HCT116 (cell line): Measurements from ENCODE around the gene NT5C2. TPM values are rescaled to one million over a fixed set of nuclear protein-coding genes. Genes with fewer than 3 reads are reported as not detected.

Experiments
- ATAC-seq: fragments of 200-7000 bp; cut with Tn5 transposase; 2 replicates; pipeline ENCODE4 v1.9.1; 2020; ENCODE audit warnings: mild to moderate bottlenecking, moderate library complexity
- BruUV-seq: library from RNA; stranded (reverse); fragments of 400-500 nt; replicated peaks from 2 replicates; lab custom pipeline; 2021; lab: Mats Ljungman, UMichigan
- CTCF ChIA-PET: fragments of 300-600 bp; sonication (Branson Sonifier 250); formaldehyde crosslinking; loops from one replicate; lab custom pipeline; 2021; ENCODE audit warnings: antibody characterized with exemption; lab: Charles Lee
- POLR2A ChIA-PET: fragments of 300-600, 350-600 bp; sonication (Branson Sonifier 250); formaldehyde crosslinking; loops from one replicate; lab custom pipeline; 2021; ENCODE audit warnings: antibody characterized with exemption; lab: Charles Lee
- RAD21 ChIA-PET, 2 experiments: fragments of 300-600 bp; sonication (Branson Sonifier 250); formaldehyde crosslinking; loops; one replicate each; lab custom pipeline; 2023; ENCODE audit warnings: low total read pairs in 2 of 2; ENCODE audit not compliant: uncharacterized antibody in 2 of 2, unreplicated experiment in 2 of 2, low non-redundant PET in 1 of 2; lab: Charles Lee
- DNase-seq: peaks from one replicate; pipeline ENCODE4 v3.0.0-alpha.2; 2010; ENCODE audit warnings: low read depth, low spot score
- H2AFZ ChIP-seq: fragments of 200-600 bp; shearing (Covaris generic), sonication (generic); 2 replicates; pipeline ENCODE4 v1.6.1; 2017; ENCODE audit warnings: low read depth, mixed run types, mixed read lengths, antibody characterized with exemption, low read length; ENCODE audit not compliant: poor library complexity, severe bottlenecking
- H3K27ac ChIP-seq: 2 replicates; pipeline ENCODE4 v1.5.1; 2012; ENCODE audit warnings: low read depth, low read length
- H3K27me3 ChIP-seq: fragments of 200-600 bp; sonication (generic); 2 replicates; pipeline ENCODE4 v1.6.1; 2016; ENCODE audit warnings: mixed run types, low read length, mixed read lengths; ENCODE audit not compliant: insufficient read depth
- H3K36me3 ChIP-seq, 2 experiments: fragments of 200-500 bp in 1 of 2; fragments of 200-600 bp in 1 of 2; sonication (Bioruptor generic) in 1 of 2; sonication (generic) in 1 of 2; 2 replicates each; pipeline versions ENCODE4 v1.5.1 to v1.6.1; 2014 to 2016; ENCODE audit warnings: low read length in 2 of 2, inconsistent platforms in 1 of 2, mixed read lengths in 1 of 2, mixed run types in 1 of 2; ENCODE audit not compliant: insufficient read depth in 2 of 2, control insufficient read depth in 1 of 2
- H3K4me1 ChIP-seq, 2 experiments: fragments of 200-600 bp in 1 of 2; sonication (generic) in 1 of 2; 2 replicates each; pipeline versions ENCODE4 v1.5.1 to v1.6.1; 2012 to 2017; ENCODE audit warnings: low read length in 2 of 2, inconsistent platforms in 1 of 2, mild to moderate bottlenecking in 1 of 2, mixed read lengths in 1 of 2, mixed run types in 1 of 2, moderate library complexity in 1 of 2; ENCODE audit not compliant: insufficient read depth in 2 of 2, control insufficient read depth in 1 of 2
- H3K4me2 ChIP-seq: fragments of 200-600 bp; sonication (generic); 2 replicates; pipeline ENCODE4 v1.6.1; 2017; ENCODE audit warnings: mixed run types, low read length, mixed read lengths
- H3K4me3 ChIP-seq, 2 experiments: fragments of 200-600 bp in 1 of 2; sonication (generic) in 1 of 2; replicated peaks in 1 of 2; 2 replicates each; pipeline ENCODE4 v1.5.1; 2011 to 2016; ENCODE audit warnings: low read length in 2 of 2, control low read depth in 1 of 2, low read depth in 1 of 2, mild to moderate bottlenecking in 1 of 2, mixed read lengths in 1 of 2, mixed run types in 1 of 2
- H3K79me2 ChIP-seq: fragments of 200-600 bp; sonication (generic); 2 replicates; pipeline ENCODE4 v1.6.1; 2017; ENCODE audit warnings: mild to moderate bottlenecking, mixed run types, low read length, moderate library complexity, mixed read lengths; ENCODE audit not compliant: insufficient read depth
- H3K9ac ChIP-seq: fragments of 200-600 bp; sonication (generic); 2 replicates; pipeline ENCODE4 v1.6.1; 2016; ENCODE audit warnings: low read length, mixed read lengths
- H3K9me2 ChIP-seq: fragments of 200-600 bp; sonication (generic), shearing (Covaris generic); 2 replicates; pipeline ENCODE4 v1.6.1; 2017; ENCODE audit warnings: mixed run types, mild to moderate bottlenecking, moderate library complexity; ENCODE audit not compliant: insufficient read depth
- H3K9me3 ChIP-seq, 2 experiments: fragments of 200-500 bp in 1 of 2; fragments of 200-600 bp in 1 of 2; sonication (Bioruptor generic) in 1 of 2; sonication (generic) in 1 of 2; 2 replicates each; pipeline ENCODE4 v1.6.1; 2014 to 2017; ENCODE audit warnings: low read length in 2 of 2, mixed read lengths in 2 of 2, inconsistent platforms in 1 of 2, low read depth in 1 of 2, mild to moderate bottlenecking in 1 of 2, mixed run types in 1 of 2, moderate library complexity in 1 of 2; ENCODE audit not compliant: control insufficient read depth in 1 of 2, insufficient read depth in 1 of 2
- H4K20me1 ChIP-seq: fragments of 200-600 bp; sonication (generic), shearing (Covaris generic); 2 replicates; pipeline ENCODE4 v1.6.1; 2017; ENCODE audit warnings: mixed run types, mild to moderate bottlenecking, moderate library complexity; ENCODE audit not compliant: insufficient read depth
- CBX3 ChIP-seq: IDR thresholded peaks from 2 replicates; pipeline ENCODE4 v1.6.1; 2012; ENCODE audit warnings: low read depth
- CEBPB ChIP-seq: IDR thresholded peaks from 2 replicates; pipeline ENCODE4 v1.6.1; 2012; ENCODE audit warnings: low read depth
- ELF1 ChIP-seq: IDR thresholded peaks from 2 replicates; pipeline ENCODE4 v1.6.1; 2012; ENCODE audit warnings: low read depth, borderline replicate concordance
- POLR2A ChIP-seq: IDR thresholded peaks from 2 replicates; pipeline ENCODE4 v1.7.0; 2011; ENCODE audit warnings: borderline replicate concordance; ENCODE audit not compliant: insufficient read depth, insufficient read length; ENCODE audit errors: extremely low read depth
- SP1 ChIP-seq: IDR thresholded peaks from 2 replicates; pipeline ENCODE4 v1.6.1; 2012; ENCODE audit warnings: low read depth
- SRF ChIP-seq: IDR thresholded peaks from 2 replicates; pipeline ENCODE4 v1.6.1; 2012; ENCODE audit warnings: low read depth
- TCF7L2 ChIP-seq: IDR thresholded peaks from 2 replicates; pipeline ENCODE4 v1.7.0; 2011; ENCODE audit warnings: borderline replicate concordance, inconsistent platforms; ENCODE audit not compliant: insufficient read depth, insufficient read length; ENCODE audit errors: extremely low read depth
- intact Hi-C: fragments of 100-400 bp; cut with micrococcal nuclease; formaldehyde crosslinking; loops from 2 replicates; pipeline ENCODE4 v1.10.0; 2022
- total RNA-seq: library from RNA; stranded (reverse); gene quantifications from one replicate; pipeline ENCODE4 v1.2.1, GENCODE V29; 2021; ENCODE audit not compliant: unreplicated experiment
- TF ChIP-seq, protein P1 (sequence below): IDR thresholded peaks from 2 replicates; pipeline ENCODE4 v1.6.1; 2012
- TF ChIP-seq, protein P2 (sequence below): IDR thresholded peaks from 2 replicates; pipeline ENCODE4 v1.6.1; 2012

NT5C2 gene
- total RNA-seq, 1 experiment from 2014 or later = 63.0 TPM

DNA sequence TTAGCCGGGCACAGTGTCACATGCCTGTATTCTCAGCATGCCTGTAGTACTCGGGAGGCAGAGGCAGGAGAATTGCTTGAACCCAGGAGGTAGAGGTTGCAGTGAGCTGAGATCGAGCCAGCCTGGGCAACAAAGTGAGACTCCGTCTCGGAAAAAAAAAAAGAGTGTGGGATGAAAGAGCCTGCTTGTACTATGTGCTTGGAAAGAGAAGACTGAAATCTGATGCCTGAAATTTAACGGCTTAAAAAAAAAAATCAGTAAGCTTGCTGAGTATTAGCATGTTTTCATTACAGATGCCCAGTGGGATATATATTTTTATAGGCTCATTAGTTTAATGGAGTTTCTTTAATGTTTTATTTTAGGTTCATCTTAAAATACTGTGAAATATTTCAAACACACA, 4.2 kb downstream of the NT5C2 start:
- no peak overlapping the region for H3K4me3 ChIP-seq
- CTCF ChIA-PET = interaction anchor here (1.4 kb wide), 1 partner anchor 271 kb away, joined by 4 read pairs; the partner anchor contains the start of gene CNNM2
- H3K9me3 ChIP-seq = no peaks in the 10 kb centered on the region
- intact Hi-C loops = no loop called here
- H3K27ac ChIP-seq = no peak overlapping the region
- H3K9me2 ChIP-seq = no peaks in the 10 kb centered on the region
- RAD21 ChIA-PET = no interaction called here
- TF ChIP-seq TCF7L2 (no peak), ELF1 (no peak), SRF (no peak), CEBPB (no peak), CBX3 (no peak)
- TF ChIP-seq, protein P1, sequence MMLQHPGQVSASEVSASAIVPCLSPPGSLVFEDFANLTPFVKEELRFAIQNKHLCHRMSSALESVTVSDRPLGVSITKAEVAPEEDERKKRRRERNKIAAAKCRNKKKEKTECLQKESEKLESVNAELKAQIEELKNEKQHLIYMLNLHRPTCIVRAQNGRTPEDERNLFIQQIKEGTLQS = no peak
- TF ChIP-seq, protein P2, sequence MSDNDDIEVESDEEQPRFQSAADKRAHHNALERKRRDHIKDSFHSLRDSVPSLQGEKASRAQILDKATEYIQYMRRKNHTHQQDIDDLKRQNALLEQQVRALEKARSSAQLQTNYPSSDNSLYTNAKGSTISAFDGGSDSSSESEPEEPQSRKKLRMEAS = no peak
- H3K4me1 ChIP-seq = peaks cover 24 to 29% of the 10 kb centered on the region in 2 experiments
- peaks cover 13% of the 10 kb centered on the region; the same call in 1 of the 2 replicates for H4K20me1 ChIP-seq
- 0 out of 4 replicates have a peak, but pooled peaks cover 0 to 2% of the 10 kb centered on the region in 2 experiments for H3K36me3 ChIP-seq
- BruUV-seq = no TSS peak
- POLR2A ChIA-PET = interaction anchor here (0.7 kb wide), 1 partner anchor 11 kb away, joined by 4 read pairs; no protein-coding TSS in a partner anchor
- H3K4me2 ChIP-seq = no peak overlapping the region
- no peaks in the 10 kb centered on the region for H3K27me3 ChIP-seq
- no peak overlapping the region for H2AFZ ChIP-seq
- H3K79me2 ChIP-seq = peaks cover 88% of the 10 kb centered on the region
- DNase-seq (no peak), ATAC-seq (no peak)
- H3K9ac ChIP-seq = no peak overlapping the region

DNA sequence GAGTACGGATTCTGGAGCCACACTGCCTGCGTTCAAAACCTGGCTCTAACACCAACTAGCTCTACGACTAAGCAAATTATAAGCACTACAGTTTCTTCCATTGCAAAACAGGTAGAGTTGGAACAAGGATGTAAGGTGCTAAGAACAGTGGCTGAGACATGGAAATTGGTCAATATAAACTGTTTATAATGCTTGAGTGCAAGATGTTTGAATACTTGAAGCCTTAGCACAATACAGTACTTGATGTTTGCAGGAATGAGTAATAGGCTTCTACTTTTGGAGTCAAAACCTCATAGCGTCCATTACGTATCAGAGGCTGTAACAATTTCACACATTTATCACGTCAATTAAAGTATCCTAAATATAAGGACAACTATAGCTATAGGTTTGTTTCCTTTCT, 6.9 kb downstream of the NT5C2 start:
- intact Hi-C loops = no loop called here
- Histone ChIP-seq H3K27ac (no peak overlapping the region), H3K27me3 (no peaks in the 10 kb centered on the region), H3K9ac (no peak overlapping the region), H4K20me1 (0 out of 2 replicates have a peak, but pooled peaks cover 7% of the 10 kb centered on the region), H3K4me1 (peaks cover 12 to 13% of the 10 kb centered on the region in 2 experiments; a peak in 2 of 4 replicates), H3K36me3 (peaks cover 0 to 2% of the 10 kb centered on the region in 2 experiments; a peak in 1 of 4 replicates), H3K4me3 (no peak overlapping the region), H3K4me2 (no peak overlapping the region), H3K79me2 (peaks cover 97% of the 10 kb centered on the region), H3K9me2 (no peaks in the 10 kb centered on the region), H3K9me3 (no peaks in the 10 kb centered on the region), H2AFZ (no peak overlapping the region)
- no peak for DNase-seq
- TF ChIP-seq CBX3 = no peak
- TF ChIP-seq POLR2A = no peak
- no peak for TF ChIP-seq SP1
- TF ChIP-seq ELF1 = no peak
- ATAC-seq = no peak
- POLR2A ChIA-PET = no interaction called here
- RAD21 ChIA-PET = no interaction called here
- no TSS peak for BruUV-seq
- CTCF ChIA-PET = interaction anchor here (2.6 kb wide), 1 partner anchor 59 kb away, joined by 6 read pairs; no protein-coding TSS in a partner anchor
